H9 (cell line): ENCODE results near the gene CST11. TPM values are rescaled to one million over a fixed set of nuclear protein-coding genes. Genes with fewer than 3 reads are reported as not detected.

Experiments used
- DNase-seq: peaks from one replicate; pipeline ENCODE4 v3.0.0-alpha.2; 2017
- H2AFZ ChIP-seq: one replicate; pipeline ENCODE4 v1.6.1; 2013; ENCODE audit warnings: mild to moderate bottlenecking, low read length, control low read depth, moderate library complexity
- H2AK5ac ChIP-seq: 2 replicates; pipeline ENCODE4 v1.6.1; 2013; ENCODE audit warnings: low read length, control low read depth, mixed read lengths; ENCODE audit not compliant: insufficient read length
- H2BK120ac ChIP-seq: one replicate; pipeline ENCODE4 v1.6.1; 2013; ENCODE audit warnings: low read depth, mild to moderate bottlenecking, low read length, control low read depth, inconsistent platforms; ENCODE audit not compliant: poor library complexity, severe bottlenecking
- H2BK12ac ChIP-seq: 2 replicates; pipeline ENCODE4 v1.6.1; 2013; ENCODE audit warnings: low read length, control low read depth, mixed read lengths, low read depth; ENCODE audit not compliant: insufficient read length
- H2BK15ac ChIP-seq: 2 replicates; pipeline ENCODE4 v1.6.1; 2013; ENCODE audit warnings: low read depth, low read length, control low read depth
- H2BK20ac ChIP-seq: one replicate; pipeline ENCODE4 v1.6.1; 2013; ENCODE audit warnings: low read depth, mild to moderate bottlenecking, low read length, control low read depth, inconsistent platforms; ENCODE audit not compliant: poor library complexity, severe bottlenecking
- H2BK5ac ChIP-seq: 2 replicates; pipeline ENCODE4 v1.6.1; 2013; ENCODE audit warnings: low read length, control low read depth, mixed read lengths; ENCODE audit not compliant: insufficient read length
- H3K14ac ChIP-seq: 2 replicates; pipeline ENCODE4 v1.6.1; 2013; ENCODE audit warnings: low read length, control low read depth; ENCODE audit not compliant: insufficient read depth
- H3K18ac ChIP-seq: 2 replicates; pipeline ENCODE4 v1.6.1; 2013; ENCODE audit warnings: low read depth, mild to moderate bottlenecking, mixed read lengths, low read length, control low read depth; ENCODE audit not compliant: insufficient read length
- H3K23ac ChIP-seq: 2 replicates; pipeline ENCODE4 v1.6.1; 2013; ENCODE audit warnings: low read length, control low read depth, mixed read lengths, low read depth; ENCODE audit not compliant: insufficient read length
- H3K23me2 ChIP-seq: 2 replicates; pipeline ENCODE4 v1.6.1; 2013; ENCODE audit warnings: low read depth, mild to moderate bottlenecking, mixed read lengths, low read length, control low read depth; ENCODE audit not compliant: insufficient read length, poor library complexity, severe bottlenecking
- H3K27ac ChIP-seq: 2 replicates; pipeline ENCODE4 v1.5.1; 2013; ENCODE audit warnings: low read length, control low read depth, mixed read lengths, low read depth; ENCODE audit not compliant: insufficient read length
- H3K27me3 ChIP-seq: 2 replicates; pipeline ENCODE4 v1.6.1; 2013; ENCODE audit warnings: low read length, control low read depth, inconsistent platforms; ENCODE audit not compliant: insufficient read depth
- H3K4ac ChIP-seq: 2 replicates; pipeline ENCODE4 v1.6.1; 2013; ENCODE audit warnings: low read depth, mild to moderate bottlenecking, control low read depth, inconsistent platforms, low read length, moderate library complexity
- H3K4me1 ChIP-seq: 2 replicates; pipeline ENCODE4 v1.6.1; 2013; ENCODE audit warnings: low read length, control low read depth, inconsistent platforms; ENCODE audit not compliant: insufficient read depth
- H3K4me2 ChIP-seq: 2 replicates; pipeline ENCODE4 v1.6.1; 2013; ENCODE audit warnings: low read length, control low read depth, mixed read lengths; ENCODE audit not compliant: insufficient read length, insufficient read depth
- H3K56ac ChIP-seq: 2 replicates; pipeline ENCODE4 v1.6.1; 2013; ENCODE audit warnings: low read depth, mild to moderate bottlenecking, mixed read lengths, low read length, control low read depth; ENCODE audit not compliant: insufficient read length
- H3K79me1 ChIP-seq: 2 replicates; pipeline ENCODE4 v1.6.1; 2013; ENCODE audit warnings: low read depth, mild to moderate bottlenecking, moderate library complexity, low read length, control low read depth, inconsistent platforms; ENCODE audit not compliant: insufficient read depth, poor library complexity, severe bottlenecking
- H3K79me2 ChIP-seq: 2 replicates; pipeline ENCODE4 v1.6.1; 2013; ENCODE audit warnings: low read length, control low read depth, inconsistent platforms; ENCODE audit not compliant: insufficient read depth
- H3K9ac ChIP-seq: 2 replicates; pipeline ENCODE4 v1.6.1; 2013; ENCODE audit warnings: low read length, control low read depth, mixed read lengths; ENCODE audit not compliant: insufficient read length; ENCODE audit errors: extremely low read depth
- H3K9me3 ChIP-seq: one replicate; pipeline ENCODE4 v1.6.1; 2013; ENCODE audit warnings: low read depth, low read length, inconsistent platforms; ENCODE audit not compliant: control insufficient read depth
- H3T11ph ChIP-seq: one replicate; pipeline ENCODE4 v1.6.1; 2013; ENCODE audit warnings: mild to moderate bottlenecking, low read length, control low read depth, inconsistent platforms
- H4K20me1 ChIP-seq: one replicate; pipeline ENCODE4 v1.6.1; 2013; ENCODE audit not compliant: control insufficient read depth, insufficient read length, insufficient read depth
- H4K5ac ChIP-seq: 2 replicates; pipeline ENCODE4 v1.6.1; 2013; ENCODE audit warnings: low read depth, mild to moderate bottlenecking, mixed read lengths, low read length, control low read depth; ENCODE audit not compliant: insufficient read length
- H4K8ac ChIP-seq: replicated peaks from 2 replicates; pipeline ENCODE4 v1.6.1; 2013; ENCODE audit warnings: low read length, control low read depth, mixed read lengths, low read depth; ENCODE audit not compliant: insufficient read length
- H4K91ac ChIP-seq: 2 replicates; pipeline ENCODE4 v1.6.1; 2013; ENCODE audit warnings: low read depth, mild to moderate bottlenecking, moderate library complexity, mixed read lengths, low read length, control low read depth; ENCODE audit not compliant: insufficient read length
- H3K27ac Mint-ChIP-seq, 3 experiments: 2 replicates in 2 of 3; 3 replicates in 1 of 3; pipeline ENCODE4 v1.8.0; 2020 to 2021; ENCODE audit warnings: mixed read lengths in 3 of 3, mild to moderate bottlenecking in 1 of 3, moderate library complexity in 1 of 3
- H3K27me3 Mint-ChIP-seq: 2 replicates; pipeline ENCODE4 v1.8.0; 2021; ENCODE audit warnings: low read depth, mild to moderate bottlenecking, moderate library complexity, mixed read lengths
- H3K36me3 Mint-ChIP-seq, 3 experiments: 2 replicates in 2 of 3; 3 replicates in 1 of 3; pipeline ENCODE4 v1.8.0; 2020 to 2021; ENCODE audit warnings: low read depth in 3 of 3, mixed read lengths in 3 of 3; ENCODE audit not compliant: insufficient read depth in 1 of 3
- H3K4me1 Mint-ChIP-seq, 2 experiments: 2 replicates each; pipeline ENCODE4 v1.8.0; 2020; ENCODE audit warnings: mixed read lengths in 2 of 2
- H3K4me3 Mint-ChIP-seq, 2 experiments: 2 replicates in 1 of 2; 3 replicates in 1 of 2; pipeline ENCODE4 v1.8.0; 2020 to 2021; ENCODE audit warnings: mild to moderate bottlenecking in 2 of 2, mixed read lengths in 2 of 2, moderate library complexity in 1 of 2
- H3K9me3 Mint-ChIP-seq, 2 experiments: 2 replicates in 1 of 2; 3 replicates in 1 of 2; pipeline ENCODE4 v1.8.0; 2020; ENCODE audit warnings: mild to moderate bottlenecking in 2 of 2, mixed read lengths in 2 of 2, moderate library complexity in 1 of 2
- WGBS: extraction: QIAGEN DNeasy Blood & Tissue Kit; methylation state at CpG from one replicate; pipeline ENCODE4 v1.1.7; 2013; ENCODE audit warnings: missing lambda C conversion rate, low lambda C conversion rate, mixed read lengths; ENCODE audit not compliant: insufficient read length; ENCODE audit errors: extremely low coverage; 5-methylcytosine and 5-hydroxymethylcytosine counted together
- total RNA-seq: library from RNA; stranded (reverse); gene quantifications from 2 replicates; pipeline ENCODE4 v1.2.1, GENCODE V29; 2021
- TF ChIP-seq, protein P1 (sequence below): fragments of 200-600 bp; sonication (generic); conservative IDR thresholded peaks from 3 replicates; pipeline ENCODE4 v1.8.0; 2021; ENCODE audit warnings: antibody characterized with exemption, mild to moderate bottlenecking

CST11 gene
- total RNA-seq, 1 experiment from 2014 or later, result not detected

DNA sequence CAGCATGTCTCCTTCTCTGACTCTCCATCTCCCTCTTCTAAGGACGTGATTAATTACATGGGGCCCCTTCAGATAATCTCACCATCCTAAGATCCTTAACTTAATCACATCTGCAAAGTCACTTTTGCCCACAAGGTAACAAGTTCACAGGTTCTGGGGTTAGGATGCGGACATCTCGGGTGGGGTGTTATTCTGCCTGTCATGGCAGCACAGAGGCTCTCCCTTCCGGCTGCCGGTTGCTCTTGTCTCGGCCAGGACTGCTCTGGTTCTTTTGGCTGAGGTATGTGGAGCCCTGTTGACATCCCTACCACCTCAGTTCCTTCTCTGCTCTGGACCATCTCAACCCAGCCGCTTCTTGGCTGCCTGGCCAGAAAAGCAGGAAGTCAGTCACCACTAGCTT is 4.2 kb upstream of the CST11 start:
- no peak for DNase-seq
- Histone ChIP-seq H3K27ac (no peak overlapping the region), H2BK120ac (no peak overlapping the region), H3K23ac (no peak overlapping the region), H3K79me1 (no peaks in the 10 kb centered on the region), H3K4ac (no peak overlapping the region), H4K91ac (no peak overlapping the region), H2BK12ac (no peak overlapping the region), H2AK5ac (no peak overlapping the region), H3T11ph (no peak overlapping the region), H3K23me2 (no peaks in the 10 kb centered on the region), H2AFZ (no peak overlapping the region), H3K9me3 (no peaks in the 10 kb centered on the region), H3K79me2 (no peaks in the 10 kb centered on the region), H3K56ac (no peak overlapping the region), H3K9ac (no peak overlapping the region), H3K4me2 (no peak overlapping the region), H3K14ac (no peak overlapping the region), H2BK20ac (no peak overlapping the region), H2BK15ac (no peak overlapping the region), H3K18ac (no peak overlapping the region), H4K20me1 (no peaks in the 10 kb centered on the region), H4K5ac (no peak overlapping the region), H3K4me1 (peaks cover 3% of the 10 kb centered on the region; the same call in 1 of the 2 replicates), H4K8ac (no peak overlapping the region), H3K27me3 (no peaks in the 10 kb centered on the region), H2BK5ac (no peak overlapping the region)
- Mint-ChIP-seq H3K9me3 (peaks cover 2 to 6% of the 10 kb centered on the region in 2 experiments; a peak in 4 of 5 replicates), H3K4me3 (no peak overlapping the region), H3K27me3 (peaks cover 4% of the 10 kb centered on the region), H3K4me1 (peaks cover 19 to 20% of the 10 kb centered on the region in 2 experiments), H3K27ac (no peak overlapping the region), H3K36me3 (peaks cover 3 to 6% (median 4%) of the 10 kb centered on the region in 3 experiments; a peak in 6 of 7 replicates)
- no CpG with 5 or more reads among the region's 7 CpGs for WGBS
- TF ChIP-seq, protein P1, sequence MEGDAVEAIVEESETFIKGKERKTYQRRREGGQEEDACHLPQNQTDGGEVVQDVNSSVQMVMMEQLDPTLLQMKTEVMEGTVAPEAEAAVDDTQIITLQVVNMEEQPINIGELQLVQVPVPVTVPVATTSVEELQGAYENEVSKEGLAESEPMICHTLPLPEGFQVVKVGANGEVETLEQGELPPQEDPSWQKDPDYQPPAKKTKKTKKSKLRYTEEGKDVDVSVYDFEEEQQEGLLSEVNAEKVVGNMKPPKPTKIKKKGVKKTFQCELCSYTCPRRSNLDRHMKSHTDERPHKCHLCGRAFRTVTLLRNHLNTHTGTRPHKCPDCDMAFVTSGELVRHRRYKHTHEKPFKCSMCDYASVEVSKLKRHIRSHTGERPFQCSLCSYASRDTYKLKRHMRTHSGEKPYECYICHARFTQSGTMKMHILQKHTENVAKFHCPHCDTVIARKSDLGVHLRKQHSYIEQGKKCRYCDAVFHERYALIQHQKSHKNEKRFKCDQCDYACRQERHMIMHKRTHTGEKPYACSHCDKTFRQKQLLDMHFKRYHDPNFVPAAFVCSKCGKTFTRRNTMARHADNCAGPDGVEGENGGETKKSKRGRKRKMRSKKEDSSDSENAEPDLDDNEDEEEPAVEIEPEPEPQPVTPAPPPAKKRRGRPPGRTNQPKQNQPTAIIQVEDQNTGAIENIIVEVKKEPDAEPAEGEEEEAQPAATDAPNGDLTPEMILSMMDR, result no peak
